ENCODE measurements around the gene PLXNB3. TPM values are rescaled to one million over a fixed set of nuclear protein-coding genes. Genes with fewer than 3 reads are reported as not detected.

The PLXNB3 gene
- total and polyA plus RNA-seq, 2 experiments from 2014 or later, result 0.70 to 4.1 TPM

DNA sequence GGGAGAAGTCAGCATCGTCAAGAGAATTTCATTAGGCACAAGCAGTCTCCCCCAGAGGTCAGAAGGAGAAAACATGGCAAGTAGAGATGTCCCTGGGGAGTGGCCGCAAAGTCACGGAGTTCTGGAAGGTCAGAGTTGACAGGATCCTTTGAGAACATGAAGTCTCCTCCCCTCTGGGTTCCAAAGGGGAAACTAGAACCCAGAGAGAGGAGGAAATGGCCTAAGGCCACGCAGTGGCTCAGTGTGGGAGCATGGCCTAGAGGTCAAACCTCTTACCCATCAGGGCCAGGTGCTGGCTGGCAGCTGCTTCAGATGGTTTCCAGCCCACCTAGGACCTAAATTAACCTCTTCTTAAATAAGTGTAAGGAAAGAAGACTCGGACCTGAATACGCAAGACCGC is 29.2 kb downstream of the PLXNB3 start:
- peaks cover 36% of the 10 kb centered on the region for H3K79me2 ChIP-seq (replicated peaks; ENCODE audit: insufficient read depth)

More for the DNA sequence above, 29.2 kb downstream of the PLXNB3 start:
- H4K20me1 ChIP-seq (replicated peaks; ENCODE audit: insufficient read depth), result 0 out of 2 replicates have a peak, but pooled peaks cover 3% of the 10 kb centered on the region
- Mint-ChIP-seq H3K27ac (no peak overlapping the region; the same call in 1 of the 2 replicates), H3K27me3 (ENCODE audit: insufficient read depth, low read depth, poor library complexity) (peaks cover 4% of the 10 kb centered on the region), H3K36me3 (ENCODE audit: low read depth) (peaks cover 22% of the 10 kb centered on the region), H3K4me1 (peaks cover 17% of the 10 kb centered on the region), H3K4me3 (peak overlapping the region; percentile 92), H3K9me3 (no peaks in the 10 kb centered on the region)
- no peak overlapping the region for H2AFZ ChIP-seq
- TF ChIP-seq, protein P1, sequence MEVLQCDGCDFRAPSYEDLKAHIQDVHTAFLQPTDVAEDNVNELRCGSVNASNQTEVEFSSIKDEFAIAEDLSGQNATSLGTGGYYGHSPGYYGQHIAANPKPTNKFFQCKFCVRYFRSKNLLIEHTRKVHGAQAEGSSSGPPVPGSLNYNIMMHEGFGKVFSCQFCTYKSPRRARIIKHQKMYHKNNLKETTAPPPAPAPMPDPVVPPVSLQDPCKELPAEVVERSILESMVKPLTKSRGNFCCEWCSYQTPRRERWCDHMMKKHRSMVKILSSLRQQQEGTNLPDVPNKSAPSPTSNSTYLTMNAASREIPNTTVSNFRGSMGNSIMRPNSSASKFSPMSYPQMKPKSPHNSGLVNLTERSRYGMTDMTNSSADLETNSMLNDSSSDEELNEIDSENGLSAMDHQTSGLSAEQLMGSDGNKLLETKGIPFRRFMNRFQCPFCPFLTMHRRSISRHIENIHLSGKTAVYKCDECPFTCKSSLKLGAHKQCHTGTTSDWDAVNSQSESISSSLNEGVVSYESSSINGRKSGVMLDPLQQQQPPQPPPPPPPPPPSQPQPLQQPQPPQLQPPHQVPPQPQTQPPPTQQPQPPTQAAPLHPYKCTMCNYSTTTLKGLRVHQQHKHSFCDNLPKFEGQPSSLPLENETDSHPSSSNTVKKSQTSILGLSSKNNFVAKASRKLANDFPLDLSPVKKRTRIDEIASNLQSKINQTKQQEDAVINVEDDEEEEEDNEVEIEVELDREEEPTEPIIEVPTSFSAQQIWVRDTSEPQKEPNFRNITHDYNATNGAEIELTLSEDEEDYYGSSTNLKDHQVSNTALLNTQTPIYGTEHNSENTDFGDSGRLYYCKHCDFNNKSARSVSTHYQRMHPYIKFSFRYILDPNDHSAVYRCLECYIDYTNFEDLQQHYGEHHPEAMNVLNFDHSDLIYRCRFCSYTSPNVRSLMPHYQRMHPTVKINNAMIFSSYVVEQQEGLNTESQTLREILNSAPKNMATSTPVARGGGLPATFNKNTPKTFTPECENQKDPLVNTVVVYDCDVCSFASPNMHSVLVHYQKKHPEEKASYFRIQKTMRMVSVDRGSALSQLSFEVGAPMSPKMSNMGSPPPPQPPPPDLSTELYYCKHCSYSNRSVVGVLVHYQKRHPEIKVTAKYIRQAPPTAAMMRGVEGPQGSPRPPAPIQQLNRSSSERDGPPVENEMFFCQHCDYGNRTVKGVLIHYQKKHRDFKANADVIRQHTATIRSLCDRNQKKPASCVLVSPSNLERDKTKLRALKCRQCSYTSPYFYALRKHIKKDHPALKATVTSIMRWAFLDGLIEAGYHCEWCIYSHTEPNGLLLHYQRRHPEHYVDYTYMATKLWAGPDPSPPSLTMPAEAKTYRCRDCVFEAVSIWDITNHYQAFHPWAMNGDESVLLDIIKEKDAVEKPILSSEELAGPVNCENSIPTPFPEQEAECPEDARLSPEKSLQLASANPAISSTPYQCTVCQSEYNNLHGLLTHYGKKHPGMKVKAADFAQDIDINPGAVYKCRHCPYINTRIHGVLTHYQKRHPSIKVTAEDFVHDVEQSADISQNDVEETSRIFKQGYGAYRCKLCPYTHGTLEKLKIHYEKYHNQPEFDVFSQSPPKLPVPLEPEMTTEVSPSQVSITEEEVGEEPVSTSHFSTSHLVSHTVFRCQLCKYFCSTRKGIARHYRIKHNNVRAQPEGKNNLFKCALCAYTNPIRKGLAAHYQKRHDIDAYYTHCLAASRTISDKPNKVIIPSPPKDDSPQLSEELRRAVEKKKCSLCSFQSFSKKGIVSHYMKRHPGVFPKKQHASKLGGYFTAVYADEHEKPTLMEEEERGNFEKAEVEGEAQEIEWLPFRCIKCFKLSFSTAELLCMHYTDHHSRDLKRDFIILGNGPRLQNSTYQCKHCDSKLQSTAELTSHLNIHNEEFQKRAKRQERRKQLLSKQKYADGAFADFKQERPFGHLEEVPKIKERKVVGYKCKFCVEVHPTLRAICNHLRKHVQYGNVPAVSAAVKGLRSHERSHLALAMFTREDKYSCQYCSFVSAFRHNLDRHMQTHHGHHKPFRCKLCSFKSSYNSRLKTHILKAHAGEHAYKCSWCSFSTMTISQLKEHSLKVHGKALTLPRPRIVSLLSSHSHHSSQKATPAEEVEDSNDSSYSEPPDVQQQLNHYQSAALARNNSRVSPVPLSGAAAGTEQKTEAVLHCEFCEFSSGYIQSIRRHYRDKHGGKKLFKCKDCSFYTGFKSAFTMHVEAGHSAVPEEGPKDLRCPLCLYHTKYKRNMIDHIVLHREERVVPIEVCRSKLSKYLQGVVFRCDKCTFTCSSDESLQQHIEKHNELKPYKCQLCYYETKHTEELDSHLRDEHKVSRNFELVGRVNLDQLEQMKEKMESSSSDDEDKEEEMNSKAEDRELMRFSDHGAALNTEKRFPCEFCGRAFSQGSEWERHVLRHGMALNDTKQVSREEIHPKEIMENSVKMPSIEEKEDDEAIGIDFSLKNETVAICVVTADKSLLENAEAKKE (CRISPR knock-in tag; IDR thresholded peaks at IDR 0.05), result no peak
- TF ChIP-seq NANOG (IDR thresholded peaks at IDR 0.05; ENCODE audit: borderline replicate concordance) (no peak), ZNF114 (CRISPR knock-in tag; IDR thresholded peaks at IDR 0.05) (no peak), STAT1 (IDR thresholded peaks at IDR 0.05; ENCODE audit: unreplicated experiment) (no peak), EZH2 (IDR thresholded peaks at IDR 0.05; ENCODE audit: low read depth, unreplicated experiment) (no peak)
- TF ChIP-seq, protein P2, sequence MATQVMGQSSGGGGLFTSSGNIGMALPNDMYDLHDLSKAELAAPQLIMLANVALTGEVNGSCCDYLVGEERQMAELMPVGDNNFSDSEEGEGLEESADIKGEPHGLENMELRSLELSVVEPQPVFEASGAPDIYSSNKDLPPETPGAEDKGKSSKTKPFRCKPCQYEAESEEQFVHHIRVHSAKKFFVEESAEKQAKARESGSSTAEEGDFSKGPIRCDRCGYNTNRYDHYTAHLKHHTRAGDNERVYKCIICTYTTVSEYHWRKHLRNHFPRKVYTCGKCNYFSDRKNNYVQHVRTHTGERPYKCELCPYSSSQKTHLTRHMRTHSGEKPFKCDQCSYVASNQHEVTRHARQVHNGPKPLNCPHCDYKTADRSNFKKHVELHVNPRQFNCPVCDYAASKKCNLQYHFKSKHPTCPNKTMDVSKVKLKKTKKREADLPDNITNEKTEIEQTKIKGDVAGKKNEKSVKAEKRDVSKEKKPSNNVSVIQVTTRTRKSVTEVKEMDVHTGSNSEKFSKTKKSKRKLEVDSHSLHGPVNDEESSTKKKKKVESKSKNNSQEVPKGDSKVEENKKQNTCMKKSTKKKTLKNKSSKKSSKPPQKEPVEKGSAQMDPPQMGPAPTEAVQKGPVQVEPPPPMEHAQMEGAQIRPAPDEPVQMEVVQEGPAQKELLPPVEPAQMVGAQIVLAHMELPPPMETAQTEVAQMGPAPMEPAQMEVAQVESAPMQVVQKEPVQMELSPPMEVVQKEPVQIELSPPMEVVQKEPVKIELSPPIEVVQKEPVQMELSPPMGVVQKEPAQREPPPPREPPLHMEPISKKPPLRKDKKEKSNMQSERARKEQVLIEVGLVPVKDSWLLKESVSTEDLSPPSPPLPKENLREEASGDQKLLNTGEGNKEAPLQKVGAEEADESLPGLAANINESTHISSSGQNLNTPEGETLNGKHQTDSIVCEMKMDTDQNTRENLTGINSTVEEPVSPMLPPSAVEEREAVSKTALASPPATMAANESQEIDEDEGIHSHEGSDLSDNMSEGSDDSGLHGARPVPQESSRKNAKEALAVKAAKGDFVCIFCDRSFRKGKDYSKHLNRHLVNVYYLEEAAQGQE (IDR thresholded peaks at IDR 0.05; ENCODE audit: unreplicated experiment), result no peak
- TF ChIP-seq, protein P3, sequence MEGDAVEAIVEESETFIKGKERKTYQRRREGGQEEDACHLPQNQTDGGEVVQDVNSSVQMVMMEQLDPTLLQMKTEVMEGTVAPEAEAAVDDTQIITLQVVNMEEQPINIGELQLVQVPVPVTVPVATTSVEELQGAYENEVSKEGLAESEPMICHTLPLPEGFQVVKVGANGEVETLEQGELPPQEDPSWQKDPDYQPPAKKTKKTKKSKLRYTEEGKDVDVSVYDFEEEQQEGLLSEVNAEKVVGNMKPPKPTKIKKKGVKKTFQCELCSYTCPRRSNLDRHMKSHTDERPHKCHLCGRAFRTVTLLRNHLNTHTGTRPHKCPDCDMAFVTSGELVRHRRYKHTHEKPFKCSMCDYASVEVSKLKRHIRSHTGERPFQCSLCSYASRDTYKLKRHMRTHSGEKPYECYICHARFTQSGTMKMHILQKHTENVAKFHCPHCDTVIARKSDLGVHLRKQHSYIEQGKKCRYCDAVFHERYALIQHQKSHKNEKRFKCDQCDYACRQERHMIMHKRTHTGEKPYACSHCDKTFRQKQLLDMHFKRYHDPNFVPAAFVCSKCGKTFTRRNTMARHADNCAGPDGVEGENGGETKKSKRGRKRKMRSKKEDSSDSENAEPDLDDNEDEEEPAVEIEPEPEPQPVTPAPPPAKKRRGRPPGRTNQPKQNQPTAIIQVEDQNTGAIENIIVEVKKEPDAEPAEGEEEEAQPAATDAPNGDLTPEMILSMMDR (conservative IDR thresholded peaks at IDR 0.05; ENCODE audit: low read depth in 2 of 2), result no peak
- no peaks in the 10 kb centered on the region for H3K4me1 ChIP-seq (ENCODE audit: insufficient read depth)
- H3K27me3 ChIP-seq (ENCODE audit: insufficient read depth), result no peaks in the 10 kb centered on the region
- H3F3A ChIP-seq (replicated peaks; ENCODE audit: low read depth), result no peaks in the 10 kb centered on the region
- DNase-seq (ENCODE audit: low spot score) (no peak), ATAC-seq (no peak)
- peak overlapping the region; percentile 77 for H3K4me3 ChIP-seq
- H3K36me3 ChIP-seq (ENCODE audit: insufficient read depth), result no peaks in the 10 kb centered on the region
- no peak overlapping the region for H3K27ac ChIP-seq (ENCODE audit: low read depth)
- no peaks in the 10 kb centered on the region for H3K9me2 ChIP-seq (ENCODE audit: insufficient read depth)
- H3K4me2 ChIP-seq, result peak overlapping the region; percentile 95

Data from GM23338 (cell line).